ENCODE measurements around the gene TOMM5.

GRCh38 chr9:37542488-37542887 lies 49.9 kb downstream of the TOMM5 start:
- TF ChIP-seq CTCF (conservative IDR thresholded peaks at IDR 0.05; ENCODE audit: low read depth, low read length) (no peak), EZH2 (IDR thresholded peaks at IDR 0.05; ENCODE audit: low read length, unreplicated experiment) (no peak), EZH2phosphoT487 (IDR thresholded peaks at IDR 0.05; ENCODE audit: borderline replicate concordance, low read length) (no peak)

Data from PC-3 (cell line).